Raji (cell line): ENCODE measurements around the gene DACH1.

ENCODE experiments used
- POLR2A ChIP-seq: IDR thresholded peaks from 2 replicates; pipeline ENCODE4 v1.6.1; 2011; ENCODE audit warnings: low read depth, low read length, control low read depth; ENCODE audit not compliant: insufficient read depth

Gene DACH1

GRCh38 chr13:71587817-71588216 is 279.2 kb downstream of the DACH1 start:
- no peak for TF ChIP-seq POLR2A

- TF ChIP-seq POLR2A, result no peak
Observed at GRCh38 chr13:71587193-71587592, 279.8 kb downstream of the DACH1 start.

- no peak for TF ChIP-seq POLR2A
Observed at GRCh38 chr13:71583581-71583980, 283.4 kb downstream of the DACH1 start.

GRCh38 chr13:71580614-71581013 is 286.4 kb downstream of the DACH1 start:
- TF ChIP-seq POLR2A, result no peak

- no peak for TF ChIP-seq POLR2A
Observed at GRCh38 chr13:71578048-71578447, 289.0 kb downstream of the DACH1 start.

- TF ChIP-seq POLR2A, result no peak
Observed at GRCh38 chr13:71577127-71577526, 289.9 kb downstream of the DACH1 start.

GRCh38 chr13:71576571-71576970 is 290.4 kb downstream of the DACH1 start:
- no peak for TF ChIP-seq POLR2A

GRCh38 chr13:71546881-71547280 is 320.1 kb downstream of the DACH1 start:
- TF ChIP-seq POLR2A, result no peak

- no peak for TF ChIP-seq POLR2A
Observed at GRCh38 chr13:71540098-71540497, 326.9 kb downstream of the DACH1 start.

GRCh38 chr13:71536201-71536600 is 330.8 kb downstream of the DACH1 start:
- TF ChIP-seq POLR2A, result no peak

- no peak for TF ChIP-seq POLR2A
Observed at GRCh38 chr13:71524613-71525304, 342.2 kb downstream of the DACH1 start.

- TF ChIP-seq POLR2A, result no peak
Observed at GRCh38 chr13:71524245-71524612, 342.8 kb downstream of the DACH1 start.

GRCh38 chr13:71522941-71523526 is 344.0 kb downstream of the DACH1 start:
- TF ChIP-seq POLR2A, result no peak

- TF ChIP-seq POLR2A, result no peak
Observed at GRCh38 chr13:71517004-71517403, 350.0 kb downstream of the DACH1 start.

- TF ChIP-seq POLR2A, result no peak
Observed at GRCh38 chr13:71516521-71516920, 350.5 kb downstream of the DACH1 start.

- TF ChIP-seq POLR2A, result no peak
Observed at GRCh38 chr13:71515744-71516038, 351.3 kb downstream of the DACH1 start.
